ENCODE measurements around the gene IGF1R.

- TF ChIP-seq CTCF (IDR thresholded peaks at IDR 0.05; ENCODE audit: borderline replicate concordance, extremely low read depth, low read length, poor library complexity, severe bottlenecking) = no peak
- no peak for TF ChIP-seq EZH2 (IDR thresholded peaks at IDR 0.05; ENCODE audit: borderline replicate concordance, low read depth, low read length, severe bottlenecking)
Observed at GRCh38 chr15:98858610-98859023, 210.3 kb downstream of the IGF1R start.

Data from DND-41 (cell line).